ENCODE measurements around the gene NPIPA3. TPM values are rescaled to one million over a fixed set of nuclear protein-coding genes. Genes with fewer than 3 reads are reported as not detected.
A peak's percentile ranks its signal among the peaks of the same experiment; 100 is the strongest.
"Not testable (repeated sequence)": the region's sequence is repeated elsewhere in the genome, so short reads cannot be mapped to it uniquely, and the experiment has no call there.

Gene NPIPA3
- not detected in 2 replicates for total RNA-seq (2014; rRNA removed; shearing (Covaris generic); ENCODE audit: low replicate concordance)

GRCh38 chr16:14703156-14704011 lies at the start of gene NPIPA3:
Gene NPIPA3 (plus strand): TSS chr16:14703411. CDS start chr16:14708944, 5,533 bp downstream.
- not testable (repeated sequence) for H3K79me2 ChIP-seq (ENCODE audit: low read length); H2AFZ ChIP-seq (ENCODE audit: low read length)

DNA sequence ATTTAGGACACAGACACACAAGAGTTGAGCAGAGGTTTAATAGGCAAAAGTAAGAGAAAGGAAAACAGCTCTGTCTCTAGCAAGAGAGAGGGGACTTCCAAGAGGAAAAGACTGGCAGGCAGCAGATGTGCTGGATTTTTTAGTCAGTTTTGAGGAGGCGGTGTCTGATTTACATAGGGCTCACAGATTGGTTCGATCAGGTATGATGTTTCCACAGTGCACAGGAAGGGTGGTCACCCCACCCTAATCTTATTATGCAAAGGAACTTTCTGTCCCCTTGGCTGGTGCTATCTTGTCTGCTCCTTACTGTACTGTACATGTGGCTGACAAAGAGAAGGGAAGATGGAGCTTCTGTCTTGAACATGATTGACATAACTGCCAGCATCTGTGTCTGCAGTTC lies 45.1 kb upstream of the NPIPA3 start:
- Histone ChIP-seq H3K27ac (ENCODE audit: low read length) (peak overlapping the region; percentile 89), H3K4me3 (ENCODE audit: low read length) (peak overlapping the region; percentile 31; the same call in 1 of the 2 replicates), H3K9me2 (replicated peaks; ENCODE audit: insufficient read depth, low read length) (no peaks in the 10 kb centered on the region), H3K79me2 (ENCODE audit: low read length) (no peaks in the 10 kb centered on the region), H3K4me2 (ENCODE audit: low read depth, low read length, poor library complexity, severe bottlenecking) (peak overlapping the region; percentile 46), H3K9me3 (ENCODE audit: low read length) (no peaks in the 10 kb centered on the region), H4K20me1 (ENCODE audit: insufficient read depth, low read depth, low read length) (no peaks in the 10 kb centered on the region), H3K4me1 (ENCODE audit: low read length) (peaks cover 13% of the 10 kb centered on the region), H3K36me3 (ENCODE audit: insufficient read depth, low read length) (peaks cover 23% of the 10 kb centered on the region), H3K9ac (ENCODE audit: low read length) (peak overlapping the region; percentile 60), H3K27me3 (ENCODE audit: low read length) (no peaks in the 10 kb centered on the region), H2AFZ (ENCODE audit: low read length) (no peak overlapping the region)
- peak; percentile 83 for DNase-seq

More at GRCh38 chr16:14703156-14704011, at the start of gene NPIPA3:
- H3K27me3 ChIP-seq (ENCODE audit: low read length); H3K4me2 ChIP-seq (ENCODE audit: low read depth, low read length, poor library complexity, severe bottlenecking); H3K9me3 ChIP-seq (ENCODE audit: low read length); H3K9ac ChIP-seq (ENCODE audit: low read length); H3K36me3 ChIP-seq (ENCODE audit: insufficient read depth, low read length); DNase-seq; H3K27ac ChIP-seq (ENCODE audit: low read length); H3K4me1 ChIP-seq (ENCODE audit: low read length); H3K9me2 ChIP-seq (replicated peaks; ENCODE audit: insufficient read depth, low read length); H4K20me1 ChIP-seq (ENCODE audit: insufficient read depth, low read depth, low read length); H3K4me3 ChIP-seq (ENCODE audit: low read length): not testable (repeated sequence)

DNA sequence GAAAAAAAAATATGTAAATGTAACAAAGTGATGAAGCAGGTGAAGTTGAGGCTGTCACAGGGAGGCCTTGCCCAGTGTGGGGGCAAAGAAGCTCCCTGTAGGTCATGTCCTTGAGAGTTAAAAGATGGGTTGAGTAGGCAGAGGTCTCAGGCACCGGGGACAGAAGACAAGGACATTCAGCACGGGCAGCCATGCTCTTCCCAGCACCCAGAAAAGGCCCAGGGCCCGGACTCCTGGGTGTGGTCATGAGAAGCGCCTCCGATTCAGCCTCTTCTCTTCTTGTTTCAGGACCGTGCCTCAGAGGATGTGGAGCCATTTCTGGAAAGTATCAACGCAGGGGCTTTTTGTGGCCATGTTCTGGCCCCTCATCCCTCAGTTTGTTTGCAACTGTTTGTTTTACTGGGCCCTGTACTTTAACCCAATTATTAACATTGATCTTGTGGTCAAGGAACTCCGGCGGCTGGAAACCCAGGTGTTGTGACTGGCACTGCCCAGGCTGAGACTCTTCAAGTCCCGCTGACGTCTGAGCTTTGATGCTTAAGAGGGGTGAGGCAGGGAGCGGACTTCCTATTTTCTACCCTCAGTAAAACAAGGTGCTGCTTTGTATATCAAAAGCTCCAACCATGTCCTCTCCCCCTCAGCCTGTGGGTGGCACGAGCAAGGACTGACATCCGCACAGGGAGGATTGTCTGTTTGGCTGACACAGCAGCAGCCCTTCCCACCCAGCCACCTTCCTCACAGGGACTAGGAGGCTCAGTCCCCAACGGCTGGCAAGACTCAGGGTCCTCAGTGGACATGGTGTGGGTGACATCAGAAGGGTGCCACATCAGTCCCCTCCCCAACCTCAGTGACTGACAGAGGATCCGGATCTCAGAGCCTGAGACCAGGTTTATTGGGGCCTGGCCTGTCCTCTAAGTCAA lies 35.6 kb upstream of the NPIPA3 start:
- Histone ChIP-seq H3K4me2 (ENCODE audit: low read depth, low read length, poor library complexity, severe bottlenecking) (no peak overlapping the region), H3K9me2 (replicated peaks; ENCODE audit: insufficient read depth, low read length) (no peaks in the 10 kb centered on the region), H3K27me3 (ENCODE audit: low read length) (no peaks in the 10 kb centered on the region), H3K9me3 (ENCODE audit: low read length) (no peaks in the 10 kb centered on the region), H3K4me1 (ENCODE audit: low read length) (peaks cover 9% of the 10 kb centered on the region), H4K20me1 (ENCODE audit: insufficient read depth, low read depth, low read length) (no peaks in the 10 kb centered on the region), H3K36me3 (ENCODE audit: insufficient read depth, low read length) (peaks cover 33% of the 10 kb centered on the region), H3K4me3 (ENCODE audit: low read length) (no peak overlapping the region), H2AFZ (ENCODE audit: low read length) (no peak overlapping the region), H3K79me2 (ENCODE audit: low read length) (no peaks in the 10 kb centered on the region), H3K9ac (ENCODE audit: low read length) (no peak overlapping the region), H3K27ac (ENCODE audit: low read length) (no peak overlapping the region)
- no peak for DNase-seq

DNA sequence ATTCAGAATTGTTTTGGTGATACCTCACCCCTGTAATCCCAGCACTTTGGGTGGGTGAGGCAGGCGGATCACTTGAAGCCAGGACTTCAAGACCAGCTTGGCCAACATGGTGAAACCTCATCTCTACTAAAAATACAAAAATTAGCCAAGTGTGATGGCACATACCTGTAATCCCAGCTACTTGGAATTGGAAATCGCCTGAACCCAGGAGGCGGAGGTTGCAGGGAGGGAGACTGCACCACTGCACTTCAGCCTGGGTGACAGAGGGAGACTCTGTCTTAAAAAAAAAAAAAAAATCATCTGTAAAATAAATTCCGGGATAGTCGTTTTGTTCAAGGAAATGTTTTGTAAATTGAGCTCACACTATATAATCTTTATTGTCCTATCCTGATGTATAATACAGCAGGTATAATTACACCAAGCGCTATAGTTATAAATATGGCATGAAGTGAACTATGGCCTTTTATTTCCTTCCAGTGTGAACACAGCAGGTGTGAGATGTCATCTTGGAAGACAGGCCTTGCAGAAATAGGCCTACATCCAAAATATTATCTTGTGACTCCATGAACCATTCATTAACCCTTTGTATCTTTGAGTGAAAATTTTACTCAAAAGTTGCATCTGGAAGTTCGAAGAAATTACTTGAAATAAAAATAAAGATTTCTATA lies 34.5 kb upstream of the NPIPA3 start:
- Histone ChIP-seq H3K9me3 (ENCODE audit: low read length) (no peaks in the 10 kb centered on the region), H3K27me3 (ENCODE audit: low read length) (no peaks in the 10 kb centered on the region), H2AFZ (ENCODE audit: low read length) (no peak overlapping the region), H3K27ac (ENCODE audit: low read length) (no peak overlapping the region), H3K4me2 (ENCODE audit: low read depth, low read length, poor library complexity, severe bottlenecking) (no peak overlapping the region), H3K4me1 (ENCODE audit: low read length) (peaks cover 12% of the 10 kb centered on the region), H4K20me1 (ENCODE audit: insufficient read depth, low read depth, low read length) (no peaks in the 10 kb centered on the region), H3K36me3 (ENCODE audit: insufficient read depth, low read length) (peaks cover 31% of the 10 kb centered on the region), H3K9ac (ENCODE audit: low read length) (no peak overlapping the region), H3K4me3 (ENCODE audit: low read length) (no peak overlapping the region), H3K79me2 (ENCODE audit: low read length) (no peaks in the 10 kb centered on the region), H3K9me2 (replicated peaks; ENCODE audit: insufficient read depth, low read length) (no peaks in the 10 kb centered on the region)
- DNase-seq, result no peak

DNA sequence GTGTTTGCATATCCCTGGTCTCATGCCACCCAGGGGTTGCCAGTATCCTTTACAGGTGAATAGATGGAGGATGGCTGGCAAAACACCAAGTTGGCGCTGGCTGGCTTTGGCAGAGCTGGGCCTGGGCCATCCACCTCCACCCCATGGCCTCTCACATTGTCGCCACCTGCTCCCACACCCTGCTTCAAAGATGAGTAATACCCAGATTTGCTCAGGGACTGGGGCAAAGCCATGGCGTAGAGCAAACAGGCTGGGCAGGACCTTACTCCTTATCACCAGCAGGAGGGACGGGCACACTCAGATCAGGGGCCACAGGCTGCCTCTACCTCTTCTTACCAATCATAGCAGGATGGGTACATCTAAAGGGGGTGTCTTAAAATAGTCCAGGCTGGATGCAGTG lies 33.4 kb upstream of the NPIPA3 start:
- Histone ChIP-seq H3K4me1 (ENCODE audit: low read length) (peaks cover 12% of the 10 kb centered on the region), H3K9me3 (ENCODE audit: low read length) (no peaks in the 10 kb centered on the region), H3K79me2 (ENCODE audit: low read length) (no peaks in the 10 kb centered on the region), H3K27me3 (ENCODE audit: low read length) (no peaks in the 10 kb centered on the region), H4K20me1 (ENCODE audit: insufficient read depth, low read depth, low read length) (no peaks in the 10 kb centered on the region), H3K9me2 (replicated peaks; ENCODE audit: insufficient read depth, low read length) (no peaks in the 10 kb centered on the region), H2AFZ (ENCODE audit: low read length) (no peak overlapping the region), H3K4me3 (ENCODE audit: low read length) (no peak overlapping the region), H3K4me2 (ENCODE audit: low read depth, low read length, poor library complexity, severe bottlenecking) (no peak overlapping the region), H3K36me3 (ENCODE audit: insufficient read depth, low read length) (peaks cover 22% of the 10 kb centered on the region), H3K27ac (ENCODE audit: low read length) (no peak overlapping the region), H3K9ac (ENCODE audit: low read length) (no peak overlapping the region)
- no peak for DNase-seq

DNA sequence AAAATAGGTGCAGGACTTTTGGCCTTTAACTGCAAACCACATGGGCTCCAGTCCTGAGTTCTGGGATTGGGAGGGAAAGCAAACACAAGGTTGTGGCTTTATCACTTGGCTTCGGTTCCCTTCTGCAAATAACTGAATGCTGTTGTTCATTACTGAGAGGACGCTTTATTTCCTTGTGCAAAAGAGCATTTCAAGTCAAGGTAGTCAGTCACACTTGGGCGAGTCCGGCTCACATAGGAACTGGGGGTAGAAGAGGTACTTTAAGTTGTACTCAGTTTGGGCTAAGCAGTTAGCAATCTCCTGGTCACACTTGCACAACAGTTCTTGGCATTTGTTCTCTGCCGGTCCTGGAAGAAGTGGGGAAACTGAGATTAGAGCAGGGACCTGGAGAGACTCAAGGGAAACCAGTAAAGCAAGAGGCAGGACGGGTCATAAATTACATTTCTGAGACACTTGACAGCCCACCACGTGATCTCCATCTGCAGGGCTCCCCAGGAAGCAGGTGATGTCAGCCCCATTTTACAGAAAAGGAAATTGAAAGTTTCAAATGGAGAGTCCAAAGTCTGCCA lies 30.7 kb upstream of the NPIPA3 start:
- Histone ChIP-seq H3K4me1 (ENCODE audit: low read length) (peaks cover 12% of the 10 kb centered on the region), H3K4me2 (ENCODE audit: low read depth, low read length, poor library complexity, severe bottlenecking) (peak overlapping the region; percentile 49), H3K36me3 (ENCODE audit: insufficient read depth, low read length) (peaks cover 13% of the 10 kb centered on the region; the same call in 1 of the 2 replicates), H3K4me3 (ENCODE audit: low read length) (no peak overlapping the region), H3K9ac (ENCODE audit: low read length) (no peak overlapping the region), H3K9me3 (ENCODE audit: low read length) (no peaks in the 10 kb centered on the region), H3K27me3 (ENCODE audit: low read length) (no peaks in the 10 kb centered on the region), H4K20me1 (ENCODE audit: insufficient read depth, low read depth, low read length) (no peaks in the 10 kb centered on the region), H3K9me2 (replicated peaks; ENCODE audit: insufficient read depth, low read length) (no peaks in the 10 kb centered on the region), H3K79me2 (ENCODE audit: low read length) (no peaks in the 10 kb centered on the region), H2AFZ (ENCODE audit: low read length) (no peak overlapping the region), H3K27ac (ENCODE audit: low read length) (0 out of 2 replicates have a peak overlapping the region, but pooled peaks have one; percentile 5)
- peak; percentile 62 for DNase-seq

DNA sequence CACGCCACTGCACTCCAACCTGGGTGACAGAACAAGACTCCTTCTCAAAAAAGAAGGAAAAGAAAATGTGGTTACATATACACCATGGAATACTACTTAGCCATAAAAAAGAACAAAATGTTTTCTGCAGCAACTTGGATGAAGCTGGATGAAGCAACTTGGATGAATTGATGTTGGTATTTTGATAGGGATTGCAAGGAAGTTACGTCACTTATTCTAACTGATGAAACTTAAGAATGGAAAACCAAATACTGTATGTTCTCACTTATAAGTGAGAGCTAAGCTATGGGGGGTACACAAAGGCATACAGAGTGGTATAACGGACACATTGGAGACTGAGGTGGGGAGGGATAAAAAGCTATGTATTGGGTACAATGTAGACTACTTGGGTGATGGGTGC lies 26.6 kb upstream of the NPIPA3 start:
- DNase-seq, result no peak
- Histone ChIP-seq H3K9me2 (replicated peaks; ENCODE audit: insufficient read depth, low read length) (no peaks in the 10 kb centered on the region), H3K4me1 (ENCODE audit: low read length) (peaks cover 12% of the 10 kb centered on the region), H3K4me2 (ENCODE audit: low read depth, low read length, poor library complexity, severe bottlenecking) (no peak overlapping the region), H3K9me3 (ENCODE audit: low read length) (no peaks in the 10 kb centered on the region), H4K20me1 (ENCODE audit: insufficient read depth, low read depth, low read length) (no peaks in the 10 kb centered on the region), H3K36me3 (ENCODE audit: insufficient read depth, low read length) (no peaks in the 10 kb centered on the region), H3K79me2 (ENCODE audit: low read length) (no peaks in the 10 kb centered on the region), H2AFZ (ENCODE audit: low read length) (no peak overlapping the region), H3K4me3 (ENCODE audit: low read length) (no peak overlapping the region), H3K9ac (ENCODE audit: low read length) (no peak overlapping the region), H3K27ac (ENCODE audit: low read length) (no peak overlapping the region), H3K27me3 (ENCODE audit: low read length) (no peaks in the 10 kb centered on the region)
